ENCODE results near the gene DENND4A. TPM values are rescaled to one million over a fixed set of nuclear protein-coding genes. Genes with fewer than 3 reads are reported as not detected.

DENND4A gene
- total RNA-seq, 1 experiment from 2014 or later = 6.2 TPM

- Histone ChIP-seq H3K9me2 (replicated peaks; ENCODE audit: low read length) (no peaks in the 10 kb centered on the region), H3K9me3 (ENCODE audit: low read length) (no peaks in the 10 kb centered on the region), H3K4me2 (ENCODE audit: low read length) (0 out of 2 replicates have a peak overlapping the region, but pooled peaks have one; percentile 11), H3K4me1 (ENCODE audit: insufficient read depth, low read length) (peaks cover 8% of the 10 kb centered on the region; the same call in 1 of the 2 replicates), H3K27ac (ENCODE audit: low read length) (no peak overlapping the region), H3K27me3 (ENCODE audit: low read length) (no peaks in the 10 kb centered on the region), H3K4me3 (ENCODE audit: low read length) (no peak overlapping the region), H2AFZ (ENCODE audit: low read length) (no peak overlapping the region), H3F3A (ENCODE audit: low read length, unreplicated experiment) (no peaks in the 10 kb centered on the region), H4K20me1 (ENCODE audit: low read length) (no peaks in the 10 kb centered on the region), H3K79me2 (ENCODE audit: low read length) (no peaks in the 10 kb centered on the region), H3K9ac (ENCODE audit: low read length) (no peak overlapping the region), H3K36me3 (ENCODE audit: low read depth, low read length) (no peaks in the 10 kb centered on the region)
- TF ChIP-seq EZH2phosphoT487 (IDR thresholded peaks at IDR 0.05; ENCODE audit: borderline replicate concordance, low read length) (no peak), CTCF (conservative IDR thresholded peaks at IDR 0.05; ENCODE audit: low read depth, low read length) (peak; percentile 82)
- no TSS peak for BruUV-seq (replicated peaks)
- ATAC-seq (peak; percentile 77), DNase-seq (peak; percentile 81)
- POLR2A ChIA-PET (ENCODE audit: unreplicated experiment) = no interaction called here
- CTCF ChIA-PET = interaction anchor here (0.7 kb wide), 1 partner anchor 21 kb away, joined by 3 read pairs; no protein-coding TSS in a partner anchor
- intact Hi-C loops (cut with micrococcal nuclease) = loop anchor here (1.0 kb wide), 1 partner anchor 191 kb away; no protein-coding TSS in a partner anchor
Observed at GRCh38 chr15:65638681-65639089, 153.4 kb downstream of the DENND4A start.

GRCh38 chr15:65638109-65638508 lies 154.0 kb downstream of the DENND4A start:
- Histone ChIP-seq H3K4me2 (ENCODE audit: low read length) (no peak overlapping the region), H3K9me3 (ENCODE audit: low read length) (no peaks in the 10 kb centered on the region), H3K36me3 (ENCODE audit: low read depth, low read length) (no peaks in the 10 kb centered on the region), H3K27me3 (ENCODE audit: low read length) (no peaks in the 10 kb centered on the region), H3K27ac (ENCODE audit: low read length) (no peak overlapping the region), H3F3A (ENCODE audit: low read length, unreplicated experiment) (no peaks in the 10 kb centered on the region), H3K4me1 (ENCODE audit: insufficient read depth, low read length) (peaks cover 10% of the 10 kb centered on the region; the same call in 1 of the 2 replicates), H3K9ac (ENCODE audit: low read length) (no peak overlapping the region), H3K4me3 (ENCODE audit: low read length) (no peak overlapping the region), H3K9me2 (replicated peaks; ENCODE audit: low read length) (no peaks in the 10 kb centered on the region), H4K20me1 (ENCODE audit: low read length) (no peaks in the 10 kb centered on the region), H3K79me2 (ENCODE audit: low read length) (no peaks in the 10 kb centered on the region), H2AFZ (ENCODE audit: low read length) (no peak overlapping the region)
- DNase-seq = no peak
- intact Hi-C loops (cut with micrococcal nuclease) = loop anchor here (1.0 kb wide), 1 partner anchor 191 kb away; no protein-coding TSS in a partner anchor
- POLR2A ChIA-PET (ENCODE audit: unreplicated experiment) = no interaction called here
- no peak for ATAC-seq
- TF ChIP-seq EZH2phosphoT487 (IDR thresholded peaks at IDR 0.05; ENCODE audit: borderline replicate concordance, low read length) (no peak), EZH2 (IDR thresholded peaks at IDR 0.05; ENCODE audit: low read length, unreplicated experiment) (no peak), CTCF (conservative IDR thresholded peaks at IDR 0.05; ENCODE audit: low read depth, low read length) (no peak)
- CTCF ChIA-PET = interaction anchor here (0.5 to 0.7 kb wide), 2 partner anchors 22 to 65 kb away, joined by 3 read pairs; no protein-coding TSS in a partner anchor
- no TSS peak for BruUV-seq (replicated peaks)

- no peaks in the 10 kb centered on the region for H3K27me3 ChIP-seq (ENCODE audit: low read length)
- H3K9ac ChIP-seq (ENCODE audit: low read length) = no peak overlapping the region
- no peaks in the 10 kb centered on the region for H3K9me2 ChIP-seq (replicated peaks; ENCODE audit: low read length)
- no peak overlapping the region for H3K4me3 ChIP-seq (ENCODE audit: low read length)
- no TSS peak for BruUV-seq (replicated peaks)
- peaks cover 10% of the 10 kb centered on the region; the same call in 1 of the 2 replicates for H3K4me1 ChIP-seq (ENCODE audit: insufficient read depth, low read length)
- DNase-seq (peak; percentile 46), ATAC-seq (no peak)
- no peak overlapping the region for H3K27ac ChIP-seq (ENCODE audit: low read length)
- H3F3A ChIP-seq (ENCODE audit: low read length, unreplicated experiment) = no peaks in the 10 kb centered on the region
- H3K79me2 ChIP-seq (ENCODE audit: low read length) = no peaks in the 10 kb centered on the region
- H4K20me1 ChIP-seq (ENCODE audit: low read length) = no peaks in the 10 kb centered on the region
- H3K9me3 ChIP-seq (ENCODE audit: low read length) = no peaks in the 10 kb centered on the region
- TF ChIP-seq EZH2phosphoT487 (IDR thresholded peaks at IDR 0.05; ENCODE audit: borderline replicate concordance, low read length) = no peak
- no peak for TF ChIP-seq EZH2 (IDR thresholded peaks at IDR 0.05; ENCODE audit: low read length, unreplicated experiment)
- no peak for TF ChIP-seq CTCF (conservative IDR thresholded peaks at IDR 0.05; ENCODE audit: low read depth, low read length)
- 0 out of 2 replicates have a peak overlapping the region, but pooled peaks have one; percentile 9 for H3K4me2 ChIP-seq (ENCODE audit: low read length)
- ChIA-PET CTCF (no interaction called here), POLR2A (ENCODE audit: unreplicated experiment) (no interaction called here)
- H3K36me3 ChIP-seq (ENCODE audit: low read depth, low read length) = no peaks in the 10 kb centered on the region
- intact Hi-C loops (cut with micrococcal nuclease) = no loop called here
- H2AFZ ChIP-seq (ENCODE audit: low read length) = no peak overlapping the region
Observed at GRCh38 chr15:65634356-65634755, 157.7 kb downstream of the DENND4A start.
